NCI-H82 (cell line): ENCODE data around the gene UNC50.
"Not testable (repeated sequence)": the region's sequence is repeated elsewhere in the genome, so short reads cannot be mapped to it uniquely, and the experiment has no call there.

Source experiments
- DNase-seq: peaks from one replicate; lab custom pipeline; 2025; lab: John Stamatoyannopoulos, UW

UNC50 gene

DNA sequence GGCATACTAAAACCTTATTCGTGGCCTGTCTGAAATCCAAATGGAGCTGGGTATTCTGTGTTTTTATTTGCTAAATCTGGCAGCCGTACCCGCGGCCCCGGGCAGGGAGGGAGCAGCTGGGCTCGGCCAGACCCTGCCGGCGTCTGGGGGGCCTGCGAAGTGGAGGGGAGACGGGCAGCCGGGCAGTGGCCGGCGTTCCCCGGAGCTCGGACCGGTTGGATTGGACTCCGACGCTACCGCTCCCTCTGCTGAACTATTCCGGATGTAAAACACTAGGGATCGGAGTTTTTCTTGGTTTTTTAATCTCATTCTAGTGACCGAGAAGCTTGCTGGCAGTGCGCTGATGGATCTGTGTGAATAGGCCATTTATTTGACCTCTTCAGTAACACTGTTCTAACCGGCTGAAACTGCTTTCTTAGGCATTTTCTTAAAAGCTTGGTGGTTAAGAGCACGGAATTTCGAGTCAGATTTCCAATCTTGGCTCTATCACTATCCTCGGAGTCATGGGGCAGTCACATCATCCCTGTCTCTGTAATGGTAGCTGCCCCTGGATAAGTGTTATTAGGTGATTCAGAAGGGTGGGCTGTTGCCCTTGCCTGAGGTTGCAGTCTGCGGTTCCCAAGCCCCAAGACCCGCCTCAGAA lies 694 bp downstream of the UNC50 start:
- peak; percentile 26 for DNase-seq

DNA sequence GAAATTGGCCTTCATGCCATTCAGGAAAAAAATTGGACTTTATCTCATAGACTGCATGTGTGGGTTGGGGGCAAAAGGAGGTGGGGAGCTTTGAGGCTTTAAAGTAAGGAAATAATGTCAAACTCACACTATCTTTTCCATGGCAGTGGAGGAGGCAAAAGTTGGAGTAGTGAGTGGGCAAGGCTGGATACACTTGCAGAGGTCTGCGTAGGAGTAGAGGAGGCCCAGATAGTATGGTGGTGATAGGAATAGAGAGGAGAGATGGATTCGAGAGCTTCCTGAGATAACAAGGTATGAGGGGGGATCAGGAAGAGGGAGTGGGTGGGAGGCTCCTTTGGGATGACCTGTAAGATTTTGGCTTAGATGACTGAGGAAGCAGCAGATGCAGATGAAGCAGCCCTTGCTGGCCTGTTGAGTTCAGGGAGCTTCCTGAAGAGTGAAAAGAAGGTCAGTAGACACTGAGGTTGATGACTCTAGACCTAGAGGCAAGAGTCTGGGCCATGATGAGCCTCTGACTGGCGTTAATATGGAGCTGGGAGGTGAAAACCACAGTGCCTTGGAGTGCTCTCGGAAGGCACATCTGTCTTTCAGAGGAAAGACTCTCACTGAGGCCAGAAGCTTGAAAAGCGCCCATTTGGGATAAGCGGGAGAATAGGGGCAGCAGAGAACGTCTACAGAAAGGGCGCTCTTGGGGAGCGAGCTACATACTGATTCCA lies 5.8 kb downstream of the UNC50 start:
- no peak for DNase-seq

DNA sequence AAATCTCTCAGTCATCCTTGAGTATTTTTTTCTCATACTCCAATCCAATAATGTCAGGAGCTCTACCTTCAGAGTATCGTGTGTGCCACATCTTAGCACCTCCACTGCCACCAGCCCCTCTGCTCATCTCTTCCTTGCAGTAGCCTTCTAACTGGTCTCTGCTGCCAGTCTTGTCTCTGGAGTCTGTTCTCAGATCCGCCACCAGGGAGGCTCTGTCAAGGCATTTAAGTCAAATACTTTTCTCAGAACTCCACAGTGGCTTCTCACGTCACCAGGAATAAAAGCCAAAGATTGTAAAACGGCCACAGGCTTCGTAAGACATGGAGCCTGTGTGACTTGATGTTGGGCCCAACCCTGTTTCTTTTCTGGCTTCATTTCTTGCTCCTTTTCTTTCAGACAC lies 7.1 kb downstream of the UNC50 start:
- DNase-seq = no peak

DNA sequence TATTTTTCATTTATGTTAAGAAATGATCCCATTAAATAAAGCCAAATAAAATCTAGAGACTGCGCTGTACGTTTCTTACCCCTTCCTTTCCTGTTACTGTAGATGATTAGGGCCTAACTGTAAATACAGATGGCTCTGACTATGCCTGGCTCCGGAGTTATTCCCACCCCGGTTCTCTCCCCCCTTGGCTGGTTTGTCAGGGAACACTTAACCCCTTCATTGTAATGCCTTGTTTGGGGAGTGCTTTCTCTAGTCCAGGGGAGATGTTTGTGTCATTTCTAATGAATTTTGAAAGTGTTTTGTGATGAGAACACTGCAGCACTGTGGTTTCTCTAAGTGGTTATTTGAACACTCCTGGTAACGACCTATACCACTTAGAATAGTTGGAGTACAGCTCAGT lies 8.8 kb downstream of the UNC50 start:
- DNase-seq = no peak

DNA sequence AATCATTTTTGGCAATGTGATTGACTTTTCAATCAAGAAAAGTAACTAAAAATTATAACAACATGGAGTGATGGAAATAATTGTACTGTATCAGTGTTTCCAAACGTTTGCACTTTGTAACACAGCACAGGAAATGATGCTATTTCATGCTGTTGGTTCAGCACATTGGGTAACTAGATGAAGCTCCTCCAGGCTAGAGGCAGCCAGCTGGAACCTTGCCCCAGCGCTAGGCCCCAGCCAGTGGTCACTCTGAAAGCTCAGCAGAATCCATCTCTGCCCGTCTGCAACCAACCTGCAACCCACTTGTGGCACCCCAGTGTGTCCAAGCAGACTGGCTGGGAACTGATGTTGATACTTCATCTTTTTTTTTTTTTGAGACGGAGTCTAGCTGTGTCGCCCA lies 15.3 kb downstream of the UNC50 start:
- no peak for DNase-seq

DNA sequence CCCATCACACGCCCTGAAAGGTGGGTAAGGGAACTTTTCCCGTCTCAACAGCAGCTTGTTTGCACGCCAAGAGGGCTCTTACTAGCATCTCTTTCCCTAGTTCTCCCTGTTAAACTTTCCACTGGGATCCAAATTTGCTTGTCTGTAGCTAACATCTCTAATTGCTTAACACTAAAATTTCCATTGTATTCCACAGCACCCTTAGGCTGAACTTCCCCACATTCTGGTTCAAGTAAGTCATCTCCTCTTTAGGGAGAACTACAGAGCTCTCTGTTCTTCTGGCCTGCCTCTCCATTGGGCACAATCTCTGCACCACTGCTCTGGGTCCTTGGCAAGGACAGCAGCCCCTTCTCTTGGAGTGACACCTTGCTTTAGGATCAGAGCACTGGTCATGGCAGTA lies 24.0 kb downstream of the UNC50 start:
- no peak for DNase-seq

DNA sequence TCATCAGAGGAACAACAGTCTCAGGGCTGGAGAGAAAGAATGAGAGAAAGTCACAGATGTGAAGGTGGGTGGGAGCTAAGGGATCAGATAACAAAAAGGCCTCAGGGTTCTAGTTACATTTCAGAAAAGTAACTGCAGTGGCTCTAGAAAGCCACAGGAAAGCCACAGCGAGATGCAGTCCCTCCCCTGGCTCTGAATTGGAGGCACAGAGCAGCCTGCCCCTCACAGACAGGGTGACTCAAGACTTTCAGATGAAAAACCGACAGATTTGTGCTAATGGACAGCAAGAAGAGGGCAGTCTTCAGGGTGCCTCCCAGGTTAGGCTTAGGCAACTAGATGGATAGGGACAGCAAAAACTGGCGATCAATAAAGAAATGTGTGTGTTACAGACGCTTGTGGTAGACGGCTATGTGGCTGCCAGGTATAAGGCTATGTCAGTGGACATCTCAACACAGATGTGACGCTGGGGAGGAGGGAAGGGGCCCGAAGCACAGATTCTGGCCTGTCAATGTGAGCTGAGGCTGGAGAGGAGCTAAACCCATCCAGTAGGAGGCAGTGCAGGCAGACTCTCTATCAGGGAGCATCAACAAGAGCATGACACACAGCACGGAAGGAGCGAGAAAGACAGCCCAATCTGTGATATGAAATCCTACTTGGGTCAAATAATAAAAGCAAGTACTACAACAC lies 26.2 kb downstream of the UNC50 start:
- DNase-seq = peak; percentile 54

DNA sequence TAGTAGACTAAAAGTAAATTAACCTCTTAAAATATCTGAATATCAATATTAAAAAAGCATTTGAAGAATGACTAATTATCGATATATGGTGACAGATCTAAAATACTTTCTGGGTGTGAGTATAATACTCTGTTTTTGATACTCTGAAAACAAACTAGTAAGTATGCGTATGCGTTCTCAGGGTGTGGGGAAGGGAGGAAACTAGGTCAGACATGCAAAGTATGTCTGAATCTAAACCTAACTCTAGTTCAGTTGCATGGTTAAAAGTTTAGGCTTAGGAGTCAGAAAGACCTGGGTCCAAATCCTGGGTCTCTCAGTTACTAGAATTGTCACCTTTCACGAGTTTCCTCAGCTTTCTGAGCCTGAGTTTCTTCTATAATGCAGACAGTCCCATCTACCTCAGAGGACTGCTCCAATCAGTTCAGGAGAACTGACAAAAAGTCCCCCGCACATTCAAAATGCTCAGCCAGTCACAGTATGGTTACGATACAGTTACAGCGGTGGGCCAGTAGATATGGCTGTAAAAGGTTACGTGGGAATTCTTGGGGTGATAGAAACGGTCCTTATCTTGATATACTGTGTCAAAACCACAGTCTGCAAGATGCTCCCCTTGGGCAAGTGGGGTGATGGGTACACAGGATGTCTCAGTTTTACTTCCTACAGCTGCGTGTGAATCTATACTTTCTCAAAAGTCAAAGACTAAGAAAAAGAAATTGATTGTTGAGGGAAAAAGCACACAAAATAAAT lies 29.2 kb downstream of the UNC50 start:
- no peak for DNase-seq

DNA sequence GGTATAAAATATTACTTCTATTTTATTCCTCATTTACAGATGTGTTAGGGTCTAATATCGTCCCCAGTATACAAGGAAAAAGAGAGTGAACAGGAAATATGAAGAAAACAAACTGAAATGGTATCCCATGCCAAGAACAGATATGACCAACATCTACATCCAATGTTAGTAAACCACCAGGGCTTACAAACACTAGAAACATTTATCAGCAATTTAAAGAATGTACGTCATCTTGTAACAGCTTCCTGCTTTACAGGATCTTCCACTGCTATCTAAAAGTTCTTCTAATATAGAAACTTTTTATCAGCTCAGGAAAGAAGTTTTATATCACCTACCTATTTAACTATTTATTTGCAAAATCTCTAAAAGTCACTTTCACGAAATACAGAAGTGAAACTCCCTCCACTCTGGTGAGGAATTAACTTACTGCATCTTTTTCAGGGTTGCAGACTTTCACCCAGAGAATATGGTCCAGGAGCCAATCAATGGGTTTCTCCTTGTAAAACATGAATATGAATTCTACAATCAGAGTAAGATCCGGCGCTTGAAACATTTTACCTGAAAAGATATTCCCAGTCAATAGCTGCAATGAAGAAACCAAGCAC lies 35.2 kb downstream of the UNC50 start:
- no peak for DNase-seq

DNA sequence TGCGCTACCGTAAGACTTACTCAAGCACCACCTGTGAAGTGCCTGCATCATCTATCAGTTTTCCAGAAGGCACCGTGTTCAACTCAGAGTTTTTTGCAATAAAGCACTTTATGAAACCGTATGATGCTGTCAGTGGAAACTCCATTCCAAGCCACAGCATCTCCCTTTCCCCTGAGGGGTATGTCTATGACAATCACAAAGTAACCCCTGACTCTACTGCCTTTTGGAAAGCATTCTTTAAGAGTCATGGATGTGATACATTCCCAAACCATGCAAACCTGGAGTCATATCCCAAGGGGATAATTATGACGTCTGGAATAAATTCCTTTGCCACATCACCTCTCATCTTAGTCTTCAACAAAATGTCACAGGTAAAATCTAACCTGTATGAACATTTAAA lies 39.2 kb downstream of the UNC50 start:
- no peak for DNase-seq

DNA sequence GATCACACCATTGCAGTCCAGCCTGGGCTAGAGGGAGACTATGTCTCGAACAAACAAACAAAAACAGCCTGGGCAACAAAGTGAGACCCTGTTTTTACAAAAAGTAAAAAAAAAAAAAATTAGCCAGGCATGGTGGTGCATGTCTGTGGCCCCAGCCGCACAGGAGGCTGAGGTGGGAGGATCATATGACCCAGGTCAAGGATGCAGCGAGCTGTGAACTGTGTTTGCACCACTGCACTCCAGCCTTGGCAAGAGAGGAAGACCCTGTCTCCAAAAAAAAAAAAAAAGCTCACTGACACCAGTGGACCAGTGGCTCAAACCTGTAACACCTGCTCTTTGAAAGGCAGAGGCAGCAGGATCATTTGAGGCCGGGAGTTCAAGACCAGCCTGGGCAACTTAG lies 40.1 kb downstream of the UNC50 start:
- DNase-seq = no peak

DNA sequence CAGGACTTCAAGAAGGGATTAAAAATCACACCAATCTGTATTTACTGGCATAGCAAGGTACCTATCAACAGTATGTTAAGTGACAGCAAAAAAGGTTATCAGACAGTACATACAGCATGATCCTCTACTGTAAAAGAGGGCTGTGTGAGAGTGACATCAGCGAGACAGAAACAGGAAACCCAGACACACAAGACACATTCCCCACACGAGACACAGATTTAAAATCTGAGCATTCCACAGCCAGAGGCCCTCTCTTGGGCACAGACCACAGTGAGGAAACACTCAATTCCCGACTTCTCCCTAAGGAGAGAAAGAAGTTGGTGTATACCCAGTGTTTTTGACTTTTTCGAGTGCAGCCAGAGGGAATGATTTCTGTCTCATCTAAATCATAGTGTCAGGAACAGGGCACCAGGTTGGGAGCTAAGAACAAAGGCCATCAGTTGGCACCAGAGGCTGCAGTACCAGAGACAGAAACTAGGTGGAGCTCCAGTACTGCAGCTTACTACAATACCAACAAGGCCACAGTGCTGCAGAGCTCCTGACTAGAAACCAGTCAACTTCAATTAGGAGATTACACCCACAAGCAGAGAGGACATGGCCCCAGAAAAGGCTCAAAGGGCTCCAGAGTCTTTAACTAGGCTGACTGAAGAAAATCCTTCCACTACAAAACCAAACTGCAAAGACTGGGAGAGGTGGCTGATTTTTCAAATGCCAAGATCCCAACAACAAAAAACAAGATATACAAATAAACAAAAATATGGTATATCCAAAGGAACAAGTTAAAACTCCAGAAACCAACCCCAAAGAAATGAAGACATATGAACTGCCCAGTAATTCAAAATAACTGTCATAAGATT lies 41.0 kb downstream of the UNC50 start:
- peak; percentile 89 for DNase-seq

DNA sequence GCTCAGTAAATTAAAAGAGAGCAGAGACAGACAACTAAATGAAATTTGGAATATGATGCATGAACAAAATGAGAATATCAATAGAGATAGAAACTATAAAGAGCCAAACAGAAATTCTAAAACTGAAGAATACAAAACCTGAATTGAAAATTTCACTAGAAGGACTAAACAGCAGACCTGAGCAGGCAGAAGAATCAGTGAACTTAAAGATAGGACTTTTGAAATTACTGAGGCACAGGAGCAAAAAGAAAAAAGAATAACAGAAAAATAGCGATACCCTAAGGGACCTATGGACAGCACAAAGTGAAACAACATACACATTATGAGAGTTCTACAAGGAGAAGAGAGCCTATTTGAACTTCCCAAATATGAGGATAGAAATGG lies 41.6 kb downstream of the UNC50 start:
- no peak for DNase-seq

DNA sequence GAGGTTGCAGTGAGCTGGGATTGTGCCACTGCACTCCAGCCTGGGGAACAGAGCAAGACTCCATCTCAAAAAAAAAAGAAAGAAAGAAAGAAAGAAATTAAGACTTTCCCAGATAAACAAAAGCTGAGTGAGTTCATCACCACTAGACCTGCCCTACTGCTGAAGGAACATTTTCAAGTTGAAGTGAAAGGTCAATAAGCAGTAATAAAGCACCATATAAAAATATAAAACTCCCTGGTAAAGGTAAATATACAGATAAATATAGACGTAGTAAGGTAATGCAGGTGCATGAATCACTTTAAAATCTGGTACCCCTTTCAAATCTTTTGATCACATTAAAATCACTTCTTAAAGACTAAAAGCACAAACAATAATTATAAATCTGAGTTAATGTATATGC lies 42.6 kb downstream of the UNC50 start:
- no peak for DNase-seq

DNA sequence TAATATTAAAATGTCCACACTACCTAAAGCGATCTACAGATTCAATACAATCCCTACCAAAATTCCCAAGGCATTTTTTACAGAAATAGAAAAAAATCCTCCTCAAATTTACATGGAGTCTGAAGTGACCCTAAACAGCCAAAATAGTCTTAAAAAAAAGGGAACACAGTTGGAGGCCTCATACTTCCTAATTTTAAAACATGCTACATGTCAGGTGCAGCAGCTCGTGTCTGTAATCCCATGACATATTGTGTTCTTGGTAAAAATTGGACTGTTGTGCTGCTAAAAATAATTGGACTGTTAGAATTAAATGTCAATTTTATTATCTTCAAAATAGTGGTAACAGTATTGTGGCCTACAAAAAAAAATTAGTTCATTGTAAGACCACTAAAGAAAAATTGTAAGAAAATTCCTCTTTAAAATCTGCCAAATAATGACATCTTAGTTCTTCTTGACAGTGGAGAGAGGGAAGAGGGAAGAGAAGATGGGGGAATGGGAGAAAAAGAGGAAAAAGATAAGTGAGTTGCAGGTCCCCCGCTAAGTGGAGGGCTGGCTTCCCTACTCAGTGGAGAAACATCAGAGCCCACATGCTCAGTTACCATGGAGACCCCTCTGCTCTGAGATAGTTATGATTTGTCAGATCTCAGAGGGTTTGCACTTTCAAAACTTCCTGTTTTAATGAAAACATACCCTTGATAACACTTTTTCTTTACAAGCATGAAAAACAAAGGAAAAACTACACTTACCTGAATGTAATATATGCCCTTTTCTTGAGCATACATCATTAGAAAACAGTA lies 46.5 kb downstream of the UNC50 start:
- DNase-seq = no peak

DNA sequence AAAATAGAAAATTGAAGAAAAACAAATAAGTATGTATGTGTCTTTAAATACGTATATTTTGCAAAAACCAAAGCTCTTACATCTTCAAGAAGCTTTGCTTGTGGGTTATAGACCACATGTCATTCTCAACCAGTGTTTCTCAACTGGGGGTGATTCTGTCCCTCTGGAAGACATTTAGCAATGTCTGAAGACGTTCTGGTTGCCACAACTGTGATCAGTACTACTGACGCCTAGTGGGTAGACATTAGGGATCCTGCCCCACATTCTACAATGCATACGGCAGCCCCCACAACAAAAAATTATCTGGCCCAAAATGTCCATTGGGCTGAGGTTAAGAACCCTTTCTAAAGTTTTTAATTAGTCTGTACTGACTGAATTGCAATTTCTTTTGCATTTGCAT lies 48.4 kb downstream of the UNC50 start:
- no peak for DNase-seq

DNA sequence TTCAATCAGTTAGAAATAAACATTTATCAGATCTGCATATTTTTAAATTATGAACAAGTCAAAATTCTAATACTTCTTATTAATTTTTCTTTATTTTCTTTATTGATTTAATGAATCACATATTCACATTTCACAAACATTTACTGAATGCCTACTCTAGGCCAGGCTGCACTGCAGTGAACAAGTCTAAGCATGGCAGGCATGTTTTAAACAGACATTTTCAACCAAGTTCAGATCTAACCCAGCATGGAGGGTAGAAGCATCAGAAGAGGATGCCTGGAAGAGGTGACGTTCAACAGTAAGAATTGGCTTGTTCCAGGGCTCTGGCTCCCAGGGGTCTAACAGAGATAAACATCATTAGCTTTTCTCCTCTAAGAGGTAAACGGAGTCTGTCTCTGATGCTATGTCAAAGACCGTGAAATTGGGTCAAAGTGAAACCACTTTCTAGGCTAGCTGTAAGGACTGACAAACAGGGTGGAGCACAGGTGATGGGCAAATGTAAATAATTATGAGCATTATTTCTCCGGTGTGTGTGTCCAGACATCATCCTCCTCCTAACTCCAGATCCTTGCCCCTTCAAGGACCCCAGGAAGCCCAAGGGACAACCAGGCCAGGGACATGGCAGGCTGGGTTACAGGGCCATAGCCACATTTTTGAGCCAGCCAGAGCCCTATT lies 50.6 kb downstream of the UNC50 start:
- DNase-seq = no peak

DNA sequence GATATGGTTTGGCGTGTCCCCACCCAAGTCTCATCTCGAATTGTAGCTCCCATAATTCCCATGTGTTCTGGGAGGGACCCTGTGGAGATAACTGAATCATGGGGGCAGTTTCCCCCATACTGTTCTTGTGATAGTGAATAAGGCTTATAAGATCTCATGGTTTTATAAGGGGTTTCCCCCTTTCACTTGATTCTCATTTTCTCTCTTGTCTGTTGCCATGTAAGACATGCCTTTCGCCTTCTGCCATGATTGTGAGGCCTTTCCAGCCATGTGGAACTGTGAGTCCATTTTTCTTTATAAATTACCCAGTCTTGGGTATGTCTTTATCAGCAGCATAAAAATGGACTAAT lies 51.1 kb downstream of the UNC50 start:
- not testable (repeated sequence) for DNase-seq

DNA sequence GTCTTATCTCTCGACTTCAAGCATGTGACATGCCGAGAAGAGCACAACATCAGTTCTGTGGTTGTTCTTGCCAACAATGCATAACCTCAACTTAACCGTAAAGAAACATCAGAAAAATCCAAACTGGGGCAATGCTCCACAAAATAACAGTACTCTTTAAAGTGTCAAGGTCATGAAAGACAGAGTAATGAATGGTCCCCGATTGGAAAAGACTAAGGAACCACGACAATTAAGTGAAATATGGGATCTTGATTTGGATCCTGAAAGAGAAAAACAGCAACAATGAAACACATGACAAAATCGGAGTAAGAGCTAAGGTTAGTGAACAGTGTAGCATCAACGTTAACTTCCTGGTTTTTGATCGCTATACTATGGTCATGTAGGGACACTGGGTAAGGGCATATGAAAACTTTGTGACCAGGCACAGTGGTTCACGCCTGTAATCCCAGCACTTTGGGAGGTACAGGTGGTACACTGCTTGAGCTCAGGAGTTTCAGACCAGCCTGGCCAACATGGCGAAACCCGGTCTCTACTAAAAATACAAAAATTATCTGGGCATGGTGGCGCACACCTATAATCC lies 55.2 kb downstream of the UNC50 start:
- no peak for DNase-seq

DNA sequence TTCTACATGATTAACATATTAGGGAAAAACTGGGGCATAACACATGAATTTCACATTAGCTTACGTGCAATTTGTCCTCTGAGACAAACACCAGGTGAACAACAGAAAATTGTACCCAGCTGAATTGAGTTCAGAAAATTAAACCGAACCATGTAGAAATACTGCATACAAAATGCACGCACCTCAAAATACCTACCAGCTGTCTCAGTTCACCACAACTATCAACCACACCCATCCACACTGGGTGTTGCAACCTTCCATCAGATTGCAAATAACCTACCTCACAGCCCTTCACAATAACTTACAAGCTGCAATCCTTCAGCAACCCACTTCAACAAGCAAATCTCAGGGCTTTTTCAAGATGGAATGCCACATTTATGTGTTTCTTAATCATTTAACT lies 55.9 kb downstream of the UNC50 start:
- no peak for DNase-seq
